Colonic mucosa (tissue), 4 donors: ENCODE results near the gene OR4M1. TPM values are rescaled to one million over a fixed set of nuclear protein-coding genes. Genes with fewer than 3 reads are reported as not detected.
"Not testable (repeated sequence)": the region's sequence is repeated elsewhere in the genome, so short reads cannot be mapped to it uniquely, and the experiment has no call there.

Source experiments
- DNase-seq: peaks from one replicate; pipeline ENCODE4 v3.0.0-alpha.2; 2020
- H3K27ac ChIP-seq: fragments of 200-600 bp; one replicate; pipeline ENCODE4 v1.8.0; 2021
- H3K27me3 ChIP-seq: fragments of 200-600 bp; one replicate; pipeline ENCODE4 v1.8.0; 2021
- H3K36me3 ChIP-seq: fragments of 200-600 bp; one replicate; pipeline ENCODE4 v1.8.0; 2021
- H3K4me1 ChIP-seq: fragments of 200-600 bp; one replicate; pipeline ENCODE4 v1.8.0; 2021; ENCODE audit warnings: mild to moderate bottlenecking
- H3K4me3 ChIP-seq: fragments of 200-600 bp; one replicate; pipeline ENCODE4 v1.8.0; 2021
- H3K9ac ChIP-seq, 2 donors: one replicate each; pipeline ENCODE4 v1.7.0; 2013; ENCODE audit warnings: control low read depth in 2 of 2, low read depth in 2 of 2, low read length in 2 of 2
- H3K9me3 ChIP-seq: fragments of 200-600 bp; one replicate; pipeline ENCODE4 v1.8.0; 2021
- intact Hi-C: fragments of 100-400 bp; cut with DNase I; formaldehyde crosslinking; loops from one replicate; pipeline ENCODE4 v1.14.1; 2022
- total RNA-seq, 2 donors: library from RNA; stranded (reverse); fragmentation: NEBNext Ultra II Directional in 1 of 2; extraction: Animal tissue kit (Norgen Biotek cat#: 25700) in 1 of 2; gene quantifications; one replicate each; pipeline ENCODE4 v1.2.1, GENCODE V29; 2021
- TF ChIP-seq, protein P1 (sequence below): fragments of 200-600 bp; IDR thresholded peaks from one replicate; pipeline ENCODE4 v1.8.0; 2022; ENCODE audit warnings: antibody characterized with exemption, mild to moderate bottlenecking
- donor health status: healthy.
- donor health status: DM: no; HTN: no; CAD: no.
- donor health status: DM: no; HTN: no; CAD: no.

The OR4M1 gene
- total RNA-seq, 2 donors from 2014 or later: not detected

DNA sequence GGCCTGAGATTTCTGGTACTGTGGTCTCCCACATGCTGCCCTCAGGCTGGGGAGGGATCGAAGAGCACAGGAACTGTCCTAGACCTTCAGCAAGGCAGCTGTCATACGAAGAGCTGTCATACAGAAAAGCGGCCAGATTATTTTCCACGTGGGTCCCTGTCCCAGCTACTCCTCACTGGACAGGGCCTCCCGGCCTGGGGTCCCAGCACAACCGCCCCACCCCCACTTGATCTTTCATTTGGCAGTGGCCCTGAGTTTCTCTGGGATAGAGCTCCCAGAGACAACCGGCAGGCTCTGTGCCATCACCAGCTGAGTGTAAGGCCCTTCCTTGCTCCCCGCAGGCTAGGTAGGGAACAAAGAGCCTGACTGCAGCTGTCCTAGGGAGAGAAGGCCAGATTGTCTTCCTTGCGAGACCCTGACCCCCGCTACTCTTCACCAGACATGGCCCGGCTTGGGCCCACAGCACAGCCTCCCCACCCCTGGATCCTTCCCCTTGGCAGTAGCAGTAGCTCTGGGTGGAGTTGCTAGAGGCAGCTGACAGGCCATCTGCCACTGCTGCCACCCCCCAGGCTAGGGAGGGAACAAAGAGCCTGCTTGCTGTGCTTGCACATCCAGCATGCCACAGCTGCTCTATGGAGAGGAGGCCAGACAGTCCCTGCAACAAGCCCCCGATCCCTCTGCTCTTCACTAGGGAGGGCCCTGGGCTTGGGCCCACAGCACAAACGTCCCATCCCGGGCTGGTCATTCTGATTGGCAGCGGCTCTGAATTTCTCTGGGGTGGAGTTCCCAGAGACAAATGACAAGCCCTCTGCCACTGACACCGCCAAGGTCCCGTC, 27.2 kb downstream of the OR4M1 start:
- intact Hi-C loops: no loop called here
- H3K9me3 ChIP-seq: peaks cover 4% of the 10 kb centered on the region
- DNase-seq: no peak
- TF ChIP-seq, protein P1, sequence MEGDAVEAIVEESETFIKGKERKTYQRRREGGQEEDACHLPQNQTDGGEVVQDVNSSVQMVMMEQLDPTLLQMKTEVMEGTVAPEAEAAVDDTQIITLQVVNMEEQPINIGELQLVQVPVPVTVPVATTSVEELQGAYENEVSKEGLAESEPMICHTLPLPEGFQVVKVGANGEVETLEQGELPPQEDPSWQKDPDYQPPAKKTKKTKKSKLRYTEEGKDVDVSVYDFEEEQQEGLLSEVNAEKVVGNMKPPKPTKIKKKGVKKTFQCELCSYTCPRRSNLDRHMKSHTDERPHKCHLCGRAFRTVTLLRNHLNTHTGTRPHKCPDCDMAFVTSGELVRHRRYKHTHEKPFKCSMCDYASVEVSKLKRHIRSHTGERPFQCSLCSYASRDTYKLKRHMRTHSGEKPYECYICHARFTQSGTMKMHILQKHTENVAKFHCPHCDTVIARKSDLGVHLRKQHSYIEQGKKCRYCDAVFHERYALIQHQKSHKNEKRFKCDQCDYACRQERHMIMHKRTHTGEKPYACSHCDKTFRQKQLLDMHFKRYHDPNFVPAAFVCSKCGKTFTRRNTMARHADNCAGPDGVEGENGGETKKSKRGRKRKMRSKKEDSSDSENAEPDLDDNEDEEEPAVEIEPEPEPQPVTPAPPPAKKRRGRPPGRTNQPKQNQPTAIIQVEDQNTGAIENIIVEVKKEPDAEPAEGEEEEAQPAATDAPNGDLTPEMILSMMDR: no peak
- no peak overlapping the region for H3K9ac ChIP-seq
- H3K27me3 ChIP-seq: no peaks in the 10 kb centered on the region
- H3K4me1 ChIP-seq: no peaks in the 10 kb centered on the region
- H3K27ac ChIP-seq: no peak overlapping the region
- H3K36me3 ChIP-seq: no peaks in the 10 kb centered on the region
- no peak overlapping the region for H3K4me3 ChIP-seq

DNA sequence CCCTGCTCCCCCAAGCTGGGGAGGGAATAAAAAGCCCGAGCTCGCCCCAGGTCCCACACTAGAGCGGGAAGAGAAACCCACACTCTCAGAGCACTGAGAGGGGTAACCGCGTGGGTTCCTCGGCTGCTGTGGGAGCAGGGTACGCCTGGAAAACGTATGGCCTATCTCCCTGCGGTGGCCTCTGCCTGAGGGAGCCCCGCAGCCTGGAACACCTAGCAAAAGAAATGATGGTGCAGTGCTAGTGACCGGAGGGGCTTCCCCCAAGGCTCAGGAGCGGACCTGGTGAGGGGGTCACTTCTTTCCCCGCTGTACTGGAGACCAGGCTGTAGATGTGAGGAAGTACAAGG, 27.8 kb downstream of the OR4M1 start:
- Histone ChIP-seq H3K27me3 (no peaks in the 10 kb centered on the region), H3K9ac (no peak overlapping the region), H3K4me3 (no peak overlapping the region), H3K27ac (no peak overlapping the region), H3K36me3 (no peaks in the 10 kb centered on the region), H3K9me3 (peaks cover 4% of the 10 kb centered on the region), H3K4me1 (no peaks in the 10 kb centered on the region)
- intact Hi-C loops: no loop called here
- TF ChIP-seq, protein P1: no peak
- no peak for DNase-seq

DNA sequence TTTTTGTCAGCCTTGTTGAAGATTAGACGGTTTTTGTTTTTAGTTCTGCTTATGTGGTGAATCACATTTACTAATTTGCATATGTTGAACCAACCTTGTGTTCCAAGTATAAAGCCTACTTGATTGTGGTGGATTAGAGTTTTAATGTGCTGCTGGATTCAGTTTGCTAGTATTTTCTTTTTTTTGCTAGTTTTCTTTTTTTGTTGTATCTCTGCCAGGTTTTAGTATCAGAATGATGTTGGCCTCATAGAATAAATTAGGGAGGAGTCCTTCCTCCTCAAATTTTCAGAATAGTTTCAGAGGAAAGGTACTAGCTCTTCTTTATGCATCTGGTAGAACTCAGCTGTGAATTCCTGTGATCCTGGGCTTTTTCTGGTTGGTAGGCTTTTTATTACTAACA, 30.2 kb downstream of the OR4M1 start, which contains the start of gene OR4N2:
Gene OR4N2 (plus strand): TSS at position 301 of the 400 bp plus-strand sequence. CDS start 23,679 bp downstream, outside the sequence.
- intact Hi-C loops, H3K9me3 ChIP-seq, H3K9ac ChIP-seq, H3K36me3 ChIP-seq, H3K4me3 ChIP-seq, H3K4me1 ChIP-seq, H3K27me3 ChIP-seq, DNase-seq, H3K27ac ChIP-seq: not testable (repeated sequence)

DNA sequence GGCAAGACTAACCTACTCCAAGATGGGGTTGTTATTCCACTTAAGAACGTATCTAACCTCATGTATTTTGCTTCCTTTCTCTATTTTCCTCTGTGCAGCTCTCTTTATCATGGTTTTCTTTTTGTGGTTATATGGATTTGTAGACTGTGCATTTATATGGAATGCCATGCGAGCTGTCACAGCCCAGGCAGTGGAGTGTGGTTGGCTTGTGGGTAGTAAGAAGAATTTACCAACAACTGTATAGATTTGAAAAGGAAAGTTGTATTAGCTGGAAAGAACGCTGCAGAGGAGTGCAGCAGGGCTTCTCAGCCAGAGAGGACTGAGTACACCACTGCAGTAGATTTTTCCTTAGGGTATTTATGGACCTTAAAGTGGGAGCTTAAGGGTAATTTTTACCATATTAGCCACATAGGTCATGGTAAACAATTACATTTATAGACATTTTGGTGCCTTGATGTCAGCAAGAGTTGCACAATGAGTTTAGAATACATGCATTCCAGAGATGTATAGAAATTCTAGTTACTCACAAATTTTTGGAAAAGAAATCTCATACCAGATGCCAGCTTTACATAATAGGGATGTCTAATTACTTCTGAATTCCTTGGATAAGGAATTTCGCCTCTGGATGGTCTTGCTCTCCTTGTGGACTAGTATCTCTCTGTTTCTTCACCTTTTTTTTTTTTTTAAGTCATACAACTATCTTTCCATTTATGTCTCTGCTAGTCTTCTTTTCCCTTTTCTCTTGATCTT, 40.0 kb downstream of the OR4M1 start:
- DNase-seq, H3K4me3 ChIP-seq, H3K27ac ChIP-seq, H3K9ac ChIP-seq, H3K9me3 ChIP-seq, H3K36me3 ChIP-seq, H3K27me3 ChIP-seq, intact Hi-C loops, H3K4me1 ChIP-seq: not testable (repeated sequence)

DNA sequence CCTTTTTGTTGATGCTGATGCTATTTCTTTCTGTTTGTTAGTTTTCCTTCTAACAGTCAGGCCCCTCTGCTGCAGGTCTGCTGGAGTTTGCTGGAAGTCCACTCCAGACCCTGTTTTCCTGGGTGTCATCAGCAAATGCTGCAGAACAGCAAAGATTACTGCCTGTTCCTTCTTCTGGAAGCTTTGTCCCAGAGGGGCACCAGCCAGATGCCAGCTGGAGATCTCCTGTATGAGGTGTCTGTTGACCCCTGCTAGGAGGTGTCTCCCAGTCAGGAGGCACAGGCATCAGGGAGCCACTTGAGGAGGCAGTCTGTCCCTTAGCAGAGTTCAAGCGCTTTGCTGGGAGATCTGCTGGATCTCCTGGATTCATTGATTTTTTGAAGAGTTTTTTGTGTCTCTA, 46.6 kb downstream of the OR4M1 start:
- H3K9me3 ChIP-seq: not testable (repeated sequence)

DNA sequence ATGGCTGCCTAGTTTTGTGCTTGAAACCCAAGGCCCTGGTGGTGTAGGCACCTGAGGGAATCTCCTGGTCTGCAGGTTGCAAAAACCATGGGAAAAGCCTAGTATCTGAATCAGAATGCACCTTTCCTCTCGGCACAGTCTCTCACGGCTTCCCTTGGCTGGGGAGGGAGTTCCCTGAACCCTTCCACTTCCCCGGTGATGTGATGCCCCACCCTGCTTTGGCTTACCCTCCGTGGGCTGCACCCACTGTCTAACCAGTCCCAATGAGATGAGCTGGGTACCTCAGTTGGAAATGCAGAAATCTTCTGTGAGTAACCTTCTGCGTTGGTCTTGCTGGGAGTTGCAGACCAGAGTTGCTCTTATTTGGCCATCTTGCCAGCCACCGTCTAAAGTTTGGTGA, 47.7 kb downstream of the OR4M1 start:
- H3K9ac ChIP-seq, H3K4me3 ChIP-seq, intact Hi-C loops, H3K36me3 ChIP-seq, DNase-seq, H3K9me3 ChIP-seq, H3K4me1 ChIP-seq, H3K27ac ChIP-seq, H3K27me3 ChIP-seq: not testable (repeated sequence)

More for the DNA sequence above, 46.6 kb downstream of the OR4M1 start:
- H3K27me3 ChIP-seq, H3K36me3 ChIP-seq, H3K4me3 ChIP-seq, DNase-seq, intact Hi-C loops, H3K27ac ChIP-seq, H3K9ac ChIP-seq, H3K4me1 ChIP-seq: not testable (repeated sequence)

DNA sequence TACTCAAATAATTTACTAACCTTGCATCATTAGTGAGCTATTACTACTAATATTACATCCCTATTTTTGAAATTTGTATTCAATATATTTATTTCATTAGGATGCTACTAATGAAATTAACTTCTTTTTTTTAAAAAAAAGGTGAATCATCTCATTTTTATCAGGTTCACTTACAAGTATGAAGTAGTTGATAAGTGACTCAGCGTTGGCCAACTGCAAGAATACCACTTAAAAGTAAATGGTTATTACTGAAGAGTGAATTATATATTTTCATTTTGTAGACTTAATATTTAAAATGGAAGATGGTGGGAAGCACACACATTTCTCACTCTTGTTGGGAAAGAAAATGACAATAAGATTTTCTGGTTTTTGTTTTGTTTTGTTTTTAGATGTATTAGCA, 49.9 kb downstream of the OR4M1 start:
- H3K4me1 ChIP-seq: no peaks in the 10 kb centered on the region
- no peaks in the 10 kb centered on the region for H3K9me3 ChIP-seq
- H3K4me3 ChIP-seq: no peak overlapping the region
- intact Hi-C loops: no loop called here
- H3K27me3 ChIP-seq: no peaks in the 10 kb centered on the region
- no peak overlapping the region for H3K9ac ChIP-seq
- TF ChIP-seq, protein P1: no peak
- no peak for DNase-seq
- H3K36me3 ChIP-seq: no peaks in the 10 kb centered on the region
- H3K27ac ChIP-seq: no peak overlapping the region
